AML-193 (cell line): ENCODE data around the gene TC2N.
A peak's percentile ranks its signal among the peaks of the same experiment; 100 is the strongest.
"Not testable (repeated sequence)": the region's sequence is repeated elsewhere in the genome, so short reads cannot be mapped to it uniquely, and the experiment has no call there.

Source experiments
- DNase-seq, 2 experiments: peaks; one replicate each; lab custom pipeline; 2025; lab: John Stamatoyannopoulos, UW

The TC2N gene

DNA sequence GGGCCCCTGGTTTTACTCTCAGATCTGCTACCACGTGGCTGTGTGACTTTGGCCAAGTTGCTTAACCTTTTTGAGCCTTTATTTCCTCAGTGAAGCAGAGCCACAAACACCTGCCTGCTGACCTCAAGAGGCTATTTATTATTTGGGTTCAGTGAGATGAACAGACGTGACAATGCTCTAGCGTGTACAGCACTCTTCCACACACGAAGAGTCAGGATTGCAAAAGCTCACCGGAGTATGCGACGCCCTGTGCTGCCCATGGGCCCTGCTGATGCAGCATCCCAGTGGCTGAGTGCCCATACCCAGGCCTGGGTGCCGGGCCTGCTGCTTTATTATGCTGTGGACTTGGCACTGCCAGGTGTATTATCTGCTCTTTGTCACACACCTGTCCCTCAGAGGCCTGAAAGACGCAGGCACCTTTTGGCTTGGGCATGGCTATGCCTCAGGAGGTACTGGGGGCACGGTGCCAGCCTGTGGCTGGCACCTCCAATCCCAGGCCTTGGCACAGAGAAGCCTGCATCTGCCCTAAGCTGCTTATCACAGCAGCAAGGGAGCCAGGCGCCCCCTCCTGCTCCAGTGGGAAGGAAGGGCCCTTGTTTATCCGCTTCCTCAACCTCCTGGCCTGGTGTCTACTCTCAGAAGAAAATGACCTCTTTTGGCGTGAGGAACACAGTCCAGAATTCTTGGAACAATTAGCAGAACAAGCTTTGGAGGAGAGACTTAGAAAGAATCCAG is 22.3 kb upstream of the TC2N start:
- no peak for DNase-seq

DNA sequence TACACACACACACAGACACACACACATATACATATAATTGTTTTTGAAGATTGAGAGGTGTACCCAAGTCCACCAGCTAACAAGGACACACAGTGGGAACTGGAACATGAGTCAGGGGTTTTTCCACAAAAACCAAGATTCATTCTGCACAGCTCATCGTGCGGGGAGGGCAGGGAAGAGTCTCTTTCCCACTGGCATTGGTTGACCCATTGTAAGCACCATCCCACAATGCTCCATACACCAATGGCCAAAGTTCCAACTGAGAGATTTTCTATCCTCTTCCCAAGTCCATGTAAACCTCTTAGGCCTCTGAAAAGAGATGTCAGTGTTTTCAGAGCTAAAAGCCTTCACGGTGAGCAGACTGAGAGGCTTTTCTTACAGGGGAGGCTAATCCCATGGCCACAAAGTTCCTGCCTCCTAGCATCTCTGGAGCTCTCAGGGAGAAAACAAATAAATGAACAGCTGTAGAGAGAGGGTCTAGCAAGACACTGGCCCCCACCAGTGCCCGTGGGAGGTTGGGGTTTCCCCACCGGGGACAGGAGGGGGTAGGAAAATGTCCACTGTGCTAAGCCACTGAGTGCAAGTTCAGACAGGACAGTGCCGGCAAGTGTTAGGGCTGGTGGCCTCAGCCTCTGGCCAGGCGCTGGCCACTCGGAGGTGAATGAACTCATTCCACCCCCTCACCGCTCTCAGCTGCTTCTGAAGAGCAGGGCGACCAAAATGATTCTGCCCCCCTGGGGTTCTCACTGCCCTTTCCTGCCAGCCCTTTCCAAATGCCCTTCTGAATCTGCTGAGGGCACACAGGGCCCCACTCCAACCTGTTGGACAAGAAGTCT is 21.5 kb upstream of the TC2N start:
- DNase-seq, result no peak

DNA sequence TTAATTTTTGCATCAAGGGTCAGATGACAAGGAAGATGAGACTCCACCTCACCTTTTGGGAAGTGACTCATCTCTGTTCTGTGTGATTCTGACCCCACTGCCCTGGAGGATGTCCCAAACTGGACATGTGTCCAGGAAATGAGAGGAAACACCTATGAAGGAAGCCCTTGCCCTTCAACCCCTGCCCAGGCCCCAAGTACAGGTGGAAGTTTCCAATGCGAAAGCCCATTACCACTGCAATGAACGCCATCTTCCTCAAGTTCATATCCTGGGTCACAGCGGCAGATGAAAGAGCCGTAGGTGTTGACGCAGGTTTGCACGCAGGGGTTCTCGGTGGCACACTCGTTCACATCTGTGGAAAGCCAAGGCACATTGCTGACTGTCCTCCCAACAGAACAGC is 19.6 kb upstream of the TC2N start:
- no peak for DNase-seq

GRCh38 chr14:91885839-91886238 is 18.5 kb upstream of the TC2N start:
- DNase-seq, result no peak

- DNase-seq, result no peak
These were observed 17.9 kb upstream of the TC2N start for GRCh38 chr14:91885113-91885712.

- DNase-seq, result no peak
These were observed 17.3 kb upstream of the TC2N start for GRCh38 chr14:91884664-91885063.

DNA sequence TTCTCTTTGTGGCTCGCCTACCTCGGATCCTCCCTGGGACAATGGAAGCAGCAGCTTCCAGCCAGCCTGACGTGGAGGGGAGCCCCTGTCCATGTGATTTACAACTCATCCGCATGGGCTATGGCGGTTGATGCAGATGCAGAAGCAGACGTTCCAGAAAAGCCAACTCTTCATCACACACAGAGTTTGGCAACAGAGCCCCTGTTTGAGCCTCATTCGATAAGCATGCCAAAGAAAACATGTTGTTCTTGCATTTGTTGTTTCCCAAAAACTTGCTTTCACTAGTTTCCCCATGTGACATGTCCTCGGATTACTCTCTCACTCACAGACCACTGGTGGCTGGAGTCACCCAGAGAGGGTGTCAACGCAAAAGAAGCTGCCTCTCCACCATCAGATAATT is 16.4 kb upstream of the TC2N start:
- DNase-seq, result no peak

GRCh38 chr14:91882776-91883175 is 15.4 kb upstream of the TC2N start:
- DNase-seq, result no peak

DNA sequence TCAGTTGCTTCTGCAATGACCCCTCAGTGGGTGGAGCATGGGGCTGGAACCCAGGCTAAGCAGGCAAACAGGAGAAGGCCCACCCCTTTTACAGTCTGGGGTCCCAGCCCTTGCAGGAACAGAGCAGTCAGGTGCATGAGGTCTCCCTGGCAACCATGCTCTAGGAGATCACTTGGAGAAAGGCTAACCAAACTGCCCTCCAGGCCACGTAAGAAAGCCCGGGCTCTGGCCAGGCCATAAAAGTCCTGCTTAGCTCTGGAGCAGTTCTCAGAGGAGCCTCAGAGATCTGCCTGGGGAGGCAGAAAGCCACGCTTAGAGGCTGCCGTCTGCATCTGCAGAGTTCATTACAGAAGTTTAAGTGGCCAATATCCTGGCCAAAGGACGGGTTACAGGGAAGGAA is 15.0 kb upstream of the TC2N start:
- no peak for DNase-seq

DNA sequence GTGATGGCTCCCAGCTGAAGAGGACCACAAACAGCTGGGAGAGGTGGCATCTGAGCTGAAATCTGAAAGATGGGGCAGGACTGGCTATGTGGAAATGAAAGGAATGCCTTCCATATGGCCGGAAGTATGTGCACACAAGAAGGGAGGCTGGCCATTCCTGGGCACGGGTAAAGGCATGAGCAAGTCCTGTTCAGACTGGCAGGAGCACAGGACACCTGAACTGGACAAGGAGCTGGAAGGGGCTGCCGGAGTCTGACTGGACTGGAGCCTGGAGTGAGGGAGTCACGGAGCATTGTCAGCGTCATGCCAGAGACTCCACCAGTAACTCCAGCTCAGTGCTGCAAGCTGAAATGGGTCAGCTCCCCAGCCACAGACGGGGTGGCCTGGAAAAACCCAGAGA is 11.9 kb upstream of the TC2N start:
- DNase-seq, result no peak

GRCh38 chr14:91878274-91878673 is 10.9 kb upstream of the TC2N start:
- no peak for DNase-seq

- DNase-seq, result no peak
These were observed 10.1 kb upstream of the TC2N start for GRCh38 chr14:91877376-91877915.

- no peak for DNase-seq
These were observed 9.2 kb upstream of the TC2N start for GRCh38 chr14:91876492-91876891.

DNA sequence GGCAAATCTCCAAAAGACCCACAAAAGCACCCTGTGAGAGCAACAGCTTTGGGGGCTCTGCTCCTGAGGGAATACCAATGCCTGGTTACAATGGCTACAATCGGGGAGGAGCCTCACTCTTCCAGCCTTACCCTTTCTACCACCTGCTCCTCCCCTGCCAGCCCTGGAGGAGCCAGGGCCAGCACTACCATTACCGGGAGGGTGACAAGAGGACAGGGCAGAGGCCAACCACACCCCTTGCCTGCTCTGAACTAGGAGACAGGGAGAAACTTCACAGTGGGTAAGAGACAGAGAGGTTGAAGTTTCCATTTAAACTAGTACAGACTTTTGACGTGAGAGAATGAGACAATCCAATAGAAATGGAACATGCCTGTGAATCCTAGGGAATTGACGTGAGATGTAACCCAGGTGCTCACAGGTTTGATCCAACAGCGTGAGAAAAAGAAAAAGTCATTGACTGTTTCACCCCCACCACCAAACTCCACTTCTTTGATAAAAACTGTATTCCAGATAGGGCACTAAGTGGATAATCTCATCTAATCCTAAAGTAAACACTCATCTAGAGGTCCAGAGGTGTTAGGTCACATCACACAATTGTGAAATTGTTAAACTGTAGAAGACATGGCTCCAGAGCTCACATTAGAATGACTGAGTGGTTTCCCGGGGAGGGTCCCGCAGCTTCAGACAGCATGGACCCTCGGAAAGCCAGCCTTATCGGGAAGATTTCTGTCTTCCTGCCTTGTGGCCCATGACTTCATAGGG is 8.4 kb upstream of the TC2N start:
- no peak for DNase-seq

GRCh38 chr14:91873471-91874415 is 6.4 kb upstream of the TC2N start:
- no peak for DNase-seq

- peak in 1 of 2 experiments; percentile 19 for DNase-seq
These were observed 5.5 kb upstream of the TC2N start for GRCh38 chr14:91872517-91873470.

- no peak for DNase-seq
These were observed 4.7 kb upstream of the TC2N start for GRCh38 chr14:91872011-91872501.

- DNase-seq, result not testable (repeated sequence)
These were observed 4.1 kb upstream of the TC2N start for GRCh38 chr14:91871401-91871800.

DNA sequence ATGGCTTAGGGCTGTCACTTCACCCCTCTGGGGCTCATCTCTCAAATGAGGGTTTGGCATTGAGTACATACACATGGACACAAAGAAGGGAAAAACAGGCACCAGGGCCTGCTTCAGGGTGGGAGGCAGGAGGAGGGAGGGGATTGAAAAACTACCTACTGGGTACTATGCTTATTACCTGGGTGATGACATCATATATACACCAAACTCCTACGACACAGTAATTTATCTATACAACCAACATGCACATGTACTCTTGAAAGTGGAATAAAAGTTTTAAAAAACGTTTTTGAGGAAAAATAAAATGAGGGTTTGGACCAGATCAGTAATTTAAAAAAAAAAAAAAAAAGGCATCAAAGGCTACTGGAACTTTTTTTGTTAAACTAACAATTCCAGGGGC is 3.6 kb upstream of the TC2N start:
- no peak for DNase-seq

GRCh38 chr14:91870001-91870400 is 2.7 kb upstream of the TC2N start:
- DNase-seq, result no peak
